ENCODE data around the gene TTC28.

TTC28 gene

DNA sequence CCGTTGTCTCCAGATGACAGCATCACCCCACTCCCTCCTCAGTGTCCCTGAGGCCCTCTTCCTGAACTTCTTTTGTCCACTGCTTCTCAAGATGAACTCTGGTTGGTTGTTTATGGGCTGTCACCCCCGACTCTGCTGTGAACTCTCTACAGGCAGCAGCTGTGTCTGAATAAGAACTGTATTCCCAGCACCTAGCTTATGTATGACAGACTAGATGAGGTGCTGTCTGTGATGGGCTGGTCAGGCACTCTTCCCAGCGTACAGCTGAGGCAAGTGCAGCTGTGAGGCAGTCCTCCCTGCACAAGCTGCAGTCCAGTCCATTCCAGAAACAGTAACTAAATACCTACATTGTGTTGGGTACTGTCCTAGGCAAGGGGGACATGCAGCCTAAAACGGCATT lies 649.2 kb downstream of the TTC28 start:
- DNase-seq: no peak

DNA sequence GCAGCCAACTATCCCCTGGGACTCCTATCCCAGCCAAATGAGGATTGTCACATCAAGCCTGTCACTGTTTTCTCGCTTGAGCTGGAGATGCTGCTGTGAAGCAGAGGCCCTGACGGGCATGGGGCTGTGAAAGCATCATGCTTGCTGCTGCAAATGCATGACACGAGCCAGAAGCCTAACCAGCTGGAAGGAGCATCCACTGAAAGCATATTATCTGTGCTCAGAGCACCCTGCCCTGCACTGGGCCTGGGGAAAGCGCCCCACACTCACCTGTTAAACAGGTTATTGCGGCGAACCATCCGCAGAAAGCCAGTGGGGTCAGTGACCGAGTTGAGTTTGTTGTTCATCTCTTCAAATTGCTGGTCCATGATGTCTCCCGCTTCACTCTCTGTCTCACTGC lies 649.7 kb downstream of the TTC28 start:
- DNase-seq: no peak

DNA sequence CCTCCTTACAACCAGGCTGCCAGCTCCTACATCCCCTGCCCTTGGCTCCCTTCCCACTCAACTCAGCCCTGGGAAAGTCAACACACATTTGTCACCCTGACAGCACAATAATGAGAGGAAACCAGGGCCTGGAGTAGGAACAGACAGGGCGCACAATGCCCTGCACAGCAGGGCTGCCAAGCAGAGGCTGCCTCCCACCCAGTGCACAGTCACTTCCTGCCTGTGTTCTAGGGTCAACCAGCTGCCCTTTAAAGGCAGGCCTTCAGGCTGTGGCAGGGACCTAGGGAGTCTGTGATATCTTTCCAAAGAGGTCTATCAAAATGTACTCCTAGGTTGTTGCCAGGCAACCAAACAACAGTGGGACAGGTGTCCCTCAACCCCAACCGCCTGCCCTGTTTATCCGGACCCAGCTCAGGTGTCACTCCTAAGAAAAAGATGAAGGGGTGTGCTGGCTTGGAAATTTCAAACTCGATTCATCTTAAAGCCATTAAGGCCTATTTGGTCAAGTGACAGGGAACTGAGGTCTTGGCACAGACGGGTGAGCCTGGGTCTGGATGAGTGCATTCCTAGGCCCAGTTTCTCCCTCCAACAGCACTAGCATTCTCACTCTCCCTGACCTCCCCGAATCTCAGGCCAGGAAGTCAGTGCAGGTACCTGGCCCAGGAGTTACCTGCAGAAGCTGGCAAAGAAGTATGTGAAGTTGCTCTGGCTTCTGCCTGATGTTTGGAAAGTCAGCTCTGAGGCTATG lies 650.3 kb downstream of the TTC28 start:
- no peak for DNase-seq

DNA sequence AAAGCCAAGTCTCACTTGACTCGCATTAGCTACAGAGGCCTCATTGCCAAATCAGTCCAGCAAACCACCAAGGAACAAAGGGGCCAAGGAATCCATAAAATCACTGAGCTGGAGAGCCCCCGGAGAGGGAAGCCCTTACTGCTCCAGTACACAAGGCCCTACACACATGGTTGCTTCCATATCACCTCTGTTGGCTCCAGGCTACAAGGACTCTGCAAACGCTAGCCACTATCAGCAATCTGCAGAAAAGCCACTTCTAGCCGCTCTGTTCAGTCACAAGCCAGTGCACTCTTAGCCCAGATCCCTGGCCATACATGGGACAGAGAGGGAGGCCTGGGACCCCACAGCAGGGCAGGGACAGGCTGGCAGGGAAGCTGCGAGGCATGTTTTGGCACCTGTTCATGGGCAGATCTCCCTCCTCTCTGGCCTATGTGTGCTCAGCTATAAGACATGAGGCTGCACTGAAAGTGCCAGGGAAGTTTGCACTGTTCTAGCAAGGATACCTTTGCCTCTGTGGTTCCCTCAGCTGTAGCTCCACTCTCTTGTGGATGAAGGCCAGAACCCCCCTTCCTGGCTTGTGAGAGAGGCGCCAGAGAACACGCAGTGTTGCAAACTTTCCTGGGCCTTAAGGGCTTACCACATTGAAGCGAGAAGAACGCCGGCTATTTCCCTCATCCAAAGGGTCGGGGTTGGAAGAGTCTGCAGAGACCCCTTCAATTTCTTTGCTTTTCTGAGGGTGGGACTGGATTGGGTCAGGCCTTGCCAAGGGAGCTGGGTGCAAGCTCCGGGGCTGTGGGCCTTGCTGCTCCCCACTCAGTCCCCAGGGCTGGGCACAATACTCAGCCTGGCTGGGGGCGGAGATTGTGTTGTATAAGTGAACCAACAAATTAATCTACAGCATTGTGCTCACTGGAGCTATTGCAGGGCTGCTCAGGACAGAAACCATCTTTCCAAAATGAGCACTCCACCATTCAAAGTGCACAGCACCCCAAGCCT lies 651.9 kb downstream of the TTC28 start:
- DNase-seq: no peak

DNA sequence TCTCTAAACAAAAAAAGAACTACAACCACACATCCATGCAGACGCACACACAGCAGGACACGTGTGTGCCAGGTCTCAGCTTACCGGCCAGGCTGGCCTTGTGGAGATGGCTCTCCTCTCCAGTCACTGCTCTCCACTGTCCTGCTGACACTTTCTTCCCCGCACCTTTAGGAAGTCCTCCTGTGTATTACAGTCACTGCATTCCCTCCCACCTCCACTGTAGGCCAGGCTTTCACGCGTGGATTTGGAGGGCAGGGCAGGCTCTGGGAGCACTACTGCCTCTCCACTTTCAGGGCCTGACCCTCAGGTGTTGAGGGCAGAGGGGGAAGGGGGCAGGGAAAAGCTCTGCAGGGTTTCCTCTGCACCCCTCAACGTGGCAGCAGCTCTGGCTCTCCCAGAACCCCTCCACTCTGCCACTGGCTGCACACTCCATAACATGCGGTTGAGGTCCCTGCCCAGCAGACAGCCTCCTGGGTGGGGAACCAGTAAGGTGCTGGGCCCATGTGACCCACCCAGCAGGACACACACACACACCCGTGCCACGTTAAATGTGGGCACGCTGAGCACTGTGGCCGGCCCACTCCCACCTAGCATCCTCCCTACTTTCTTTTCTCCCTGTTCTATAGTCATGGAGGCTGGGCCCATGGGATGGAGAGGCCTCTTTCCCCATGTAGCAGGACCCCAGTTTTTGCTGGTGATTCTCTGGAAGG lies 653.6 kb downstream of the TTC28 start:
- no peak for DNase-seq

DNA sequence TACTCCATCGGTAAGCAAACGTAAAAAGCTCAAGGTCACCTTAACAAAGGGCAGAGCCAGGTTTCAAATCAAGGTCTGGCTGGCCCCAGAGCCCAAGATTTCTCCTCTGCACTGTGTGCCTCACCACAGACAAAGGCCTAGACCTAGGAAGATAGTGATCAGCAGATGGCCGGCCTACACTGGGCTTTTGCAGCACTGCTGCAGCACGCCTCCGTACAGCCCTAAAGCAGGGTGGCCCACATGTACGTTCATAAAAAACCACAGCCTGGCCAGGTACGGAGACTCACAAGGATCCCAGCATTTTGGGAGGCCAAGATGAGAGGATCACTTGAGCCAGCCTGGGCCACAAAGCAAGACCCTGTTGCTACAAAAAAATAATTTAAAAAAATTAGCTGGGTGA lies 654.3 kb downstream of the TTC28 start:
- no peak for DNase-seq

DNA sequence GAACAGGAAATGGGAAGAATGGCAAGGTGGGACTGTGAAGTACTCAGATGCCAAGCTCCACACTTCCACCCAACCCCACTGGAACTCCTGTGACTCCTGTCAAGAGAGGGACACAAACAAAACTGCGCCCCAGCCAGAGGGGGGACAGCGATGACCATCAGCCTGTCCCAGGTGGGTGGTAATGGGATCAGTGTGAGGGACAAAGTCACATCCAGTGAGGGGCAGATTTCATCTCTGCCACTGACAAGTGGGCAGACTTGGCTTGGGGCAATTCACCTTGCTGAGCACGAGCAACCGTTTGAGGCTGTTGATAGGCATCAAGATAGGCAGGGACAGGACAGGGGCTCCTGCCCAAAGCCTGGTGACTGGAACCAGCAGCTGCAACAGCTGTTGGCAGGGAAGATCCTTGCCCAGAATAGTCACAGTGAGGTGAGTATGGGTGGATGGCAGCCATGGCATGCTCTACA lies 655.2 kb downstream of the TTC28 start:
- DNase-seq: no peak

DNA sequence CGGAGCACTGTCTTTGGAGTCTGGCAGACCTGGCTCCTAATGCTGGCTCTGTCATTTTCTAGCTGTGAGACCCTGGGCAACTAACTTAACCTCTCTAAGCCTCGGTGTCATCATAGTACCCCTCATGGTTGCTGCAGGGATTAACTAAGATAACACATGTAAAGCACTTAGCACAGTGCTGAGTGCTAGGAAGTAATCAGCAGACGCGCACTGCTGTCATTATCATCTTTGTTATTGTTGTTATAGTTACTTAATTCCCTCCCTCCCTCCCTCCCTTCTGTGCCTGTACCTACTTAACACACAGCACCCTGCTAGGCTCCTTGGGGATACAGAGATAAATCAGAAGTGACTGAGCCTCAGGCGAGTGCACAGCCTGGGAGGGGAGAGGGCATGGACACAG lies 655.9 kb downstream of the TTC28 start:
- no peak for DNase-seq

DNA sequence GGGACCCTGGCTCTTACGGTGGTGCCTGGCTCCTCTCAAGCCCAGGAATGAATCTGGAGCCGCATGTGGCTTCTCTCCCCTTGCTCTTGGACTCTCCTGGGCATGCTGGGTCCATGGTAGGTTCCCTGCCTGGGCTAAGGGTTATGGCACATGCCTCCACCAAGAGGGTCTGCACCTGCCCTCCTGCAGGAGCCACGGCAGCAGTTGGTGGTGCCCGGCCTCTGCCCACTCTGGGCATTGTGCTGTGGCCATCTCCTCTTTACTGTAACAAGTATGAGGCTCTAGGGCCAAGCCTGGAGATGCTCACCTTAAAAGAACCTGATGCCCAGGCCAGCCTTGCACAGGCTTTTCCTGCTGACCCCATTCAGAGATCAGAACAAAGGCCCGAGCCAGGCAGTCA lies 656.6 kb downstream of the TTC28 start:
- DNase-seq: no peak

DNA sequence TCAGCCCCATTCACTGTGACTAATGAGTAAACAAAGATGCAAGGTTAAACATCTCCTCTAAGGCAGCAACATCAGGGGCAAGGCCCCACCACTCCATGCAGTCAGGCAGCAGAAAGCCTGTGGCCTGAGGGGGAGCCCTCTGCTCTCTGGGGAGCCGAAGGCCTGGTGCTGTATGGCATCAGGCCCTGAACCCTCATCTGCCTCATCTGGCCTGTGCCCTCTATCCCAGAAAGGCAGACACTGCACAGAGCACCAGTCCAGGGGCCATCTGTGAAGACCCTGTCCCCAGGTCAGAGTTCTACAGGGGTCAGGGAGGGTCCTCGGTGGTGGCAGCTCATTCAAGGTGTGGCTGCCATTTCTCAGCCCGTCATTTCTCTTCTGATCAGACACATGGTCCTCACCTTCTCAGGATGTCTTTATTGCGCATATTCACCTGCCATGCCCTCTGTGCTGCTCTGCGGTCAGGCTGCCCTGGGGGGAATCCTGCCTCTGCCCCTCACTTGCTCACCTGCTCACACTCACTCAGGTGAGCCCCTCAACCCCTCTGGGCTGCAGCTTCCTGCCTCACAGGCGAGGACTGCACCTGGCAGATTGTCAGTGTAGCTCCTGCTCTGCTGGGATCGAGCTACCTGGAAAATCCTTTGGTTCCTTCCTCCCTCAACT lies 657.5 kb downstream of the TTC28 start:
- no peak for DNase-seq

DNA sequence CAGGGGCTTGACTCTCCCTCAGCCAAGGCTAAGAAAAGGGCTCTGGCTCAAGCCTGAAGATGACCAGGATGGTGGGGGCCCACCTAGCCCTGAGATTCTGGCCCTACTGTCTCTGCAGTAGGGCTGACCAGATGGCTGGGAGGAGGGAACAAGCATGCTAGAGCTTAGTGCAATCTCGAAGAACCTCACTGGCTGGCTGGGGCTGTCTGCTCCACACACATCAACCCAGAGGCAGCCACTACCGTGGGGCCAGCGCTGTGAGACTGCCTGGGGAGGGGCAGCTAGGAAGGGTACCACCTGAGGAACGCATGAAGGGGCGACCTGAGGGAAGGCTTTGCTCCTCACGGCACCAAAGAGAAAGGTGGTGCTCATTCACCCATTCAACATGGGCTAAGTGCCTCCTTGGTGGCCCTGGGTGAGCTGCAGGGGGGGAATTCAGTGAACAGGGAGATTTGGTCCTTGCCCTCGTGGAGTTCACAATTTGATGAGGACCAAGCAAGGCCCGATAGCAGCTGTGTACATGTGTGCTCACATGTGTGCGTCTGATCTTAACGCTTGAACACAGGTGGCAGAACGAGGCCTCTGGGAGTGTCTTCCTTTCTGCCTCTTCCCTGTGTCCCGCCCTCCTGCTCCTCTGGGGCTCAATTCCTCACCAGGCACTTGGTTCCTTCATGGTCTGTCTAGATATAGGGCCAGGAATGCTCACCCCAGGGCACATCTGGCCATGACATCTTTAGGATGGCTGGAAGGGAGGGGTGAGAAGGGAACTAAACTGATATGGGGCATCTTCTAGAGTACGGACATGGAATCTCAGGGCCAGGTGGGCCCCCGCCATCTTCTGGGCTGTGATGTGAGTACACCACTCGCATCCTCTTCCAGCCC lies 658.3 kb downstream of the TTC28 start:
- no peak for DNase-seq

DNA sequence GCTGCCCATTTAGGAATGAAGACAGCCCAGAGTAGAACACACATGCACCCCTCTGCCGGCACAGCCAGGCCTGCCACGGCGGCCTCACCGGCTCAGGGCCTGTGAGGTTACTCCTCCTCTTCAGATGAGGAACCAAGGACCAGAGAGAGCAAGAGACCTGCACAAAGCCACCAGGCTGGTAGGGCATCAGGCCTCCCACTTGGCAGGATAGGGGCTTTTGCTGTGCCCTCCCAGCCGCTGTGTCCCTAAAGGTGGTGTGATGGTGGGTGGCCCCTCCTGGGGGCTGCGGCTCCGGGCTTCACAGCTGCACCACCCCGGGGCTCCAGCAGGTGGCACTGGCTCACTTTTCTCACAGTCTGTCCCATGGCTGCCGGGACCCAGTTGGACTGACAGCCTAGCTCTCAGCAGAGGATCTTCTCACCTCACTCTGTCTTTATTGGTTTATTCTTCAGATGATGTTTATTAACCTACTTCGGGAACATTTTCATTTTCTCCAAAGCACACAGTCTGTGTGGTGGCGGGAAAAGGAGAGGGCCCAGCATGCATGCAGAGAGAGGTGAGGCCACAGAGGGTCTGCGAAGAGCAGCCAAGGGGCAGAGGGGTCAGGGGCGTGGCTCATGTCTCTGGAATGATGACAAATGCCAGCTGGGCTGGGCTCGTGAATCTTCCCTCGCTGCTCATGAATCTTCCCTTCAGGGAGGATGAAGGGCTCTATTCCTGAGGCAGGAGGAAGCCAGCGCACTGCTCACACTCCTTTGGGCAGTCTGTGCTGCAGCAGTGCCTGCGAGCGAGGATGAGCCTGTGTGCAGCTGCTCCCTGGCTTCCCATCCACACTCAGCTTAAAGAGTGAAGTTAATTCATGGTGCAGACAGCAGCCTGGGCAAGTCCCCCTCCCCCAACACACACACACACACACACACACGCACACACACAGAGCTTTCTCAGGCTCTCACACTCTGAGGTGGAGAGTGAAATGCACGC lies 659.5 kb downstream of the TTC28 start:
- DNase-seq: peak; percentile 67

DNA sequence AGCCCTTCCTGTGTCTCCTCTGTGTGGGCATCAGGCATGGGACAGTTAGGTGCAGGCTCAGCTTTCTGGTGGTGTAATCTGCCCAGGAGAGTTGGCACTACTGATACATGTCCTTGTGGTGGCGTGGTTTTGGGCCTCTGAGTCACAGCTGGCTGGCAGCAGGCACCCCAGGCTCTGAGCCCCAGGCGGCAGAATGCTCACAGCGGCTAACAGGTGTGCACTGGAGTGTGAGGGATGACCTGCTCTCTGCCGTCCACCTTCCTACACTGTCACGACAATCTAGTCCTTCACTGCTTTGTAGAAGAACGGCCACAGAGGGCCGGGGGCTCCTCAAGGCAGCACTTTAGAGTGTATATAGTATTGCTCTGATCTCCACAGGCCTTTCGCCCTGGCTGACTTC lies 660.3 kb downstream of the TTC28 start:
- DNase-seq: no peak

DNA sequence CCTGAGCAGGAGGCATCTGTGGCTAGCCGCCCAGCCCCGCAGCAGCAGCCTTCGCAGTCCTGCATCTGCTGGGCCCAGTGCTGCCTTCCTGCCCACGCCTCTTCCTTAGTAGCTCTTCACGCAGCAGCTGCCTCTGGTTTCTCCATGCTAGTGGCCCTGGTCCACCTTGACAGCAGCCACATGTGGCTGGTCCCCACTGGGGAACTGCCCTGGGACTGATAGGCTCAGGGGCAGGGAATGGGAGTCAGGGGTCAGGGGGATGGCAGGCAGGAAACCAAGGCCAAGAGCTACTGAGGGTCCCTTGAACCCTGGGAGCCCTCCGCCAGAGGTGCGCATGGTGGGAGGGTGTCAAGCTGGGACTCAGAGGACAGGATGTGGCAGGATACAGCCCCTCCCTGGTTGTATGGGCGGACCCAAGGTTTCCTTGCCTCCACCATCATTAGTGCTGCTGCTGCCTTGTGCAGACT lies 661.1 kb downstream of the TTC28 start:
- DNase-seq: no peak

DNA sequence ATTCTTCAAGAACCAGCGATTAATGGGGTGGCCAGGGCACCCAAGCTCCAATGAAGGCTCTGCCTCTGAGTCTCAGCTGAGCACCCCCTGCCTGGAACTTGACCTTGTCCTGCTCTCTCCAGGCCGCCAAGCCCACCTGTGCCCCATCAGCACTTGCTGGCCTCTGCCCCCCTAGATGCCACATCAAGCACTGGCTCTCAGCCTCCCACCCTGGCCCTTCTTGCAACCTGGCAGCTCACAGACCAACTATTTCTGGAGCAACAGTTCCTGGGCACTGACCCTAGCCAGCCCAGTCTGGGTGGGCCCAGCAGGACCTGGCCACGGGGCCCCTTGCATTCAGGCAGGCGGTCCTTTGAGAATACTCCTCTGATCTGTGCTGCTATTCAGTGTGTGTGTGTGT lies 661.8 kb downstream of the TTC28 start:
- no peak for DNase-seq

DNA sequence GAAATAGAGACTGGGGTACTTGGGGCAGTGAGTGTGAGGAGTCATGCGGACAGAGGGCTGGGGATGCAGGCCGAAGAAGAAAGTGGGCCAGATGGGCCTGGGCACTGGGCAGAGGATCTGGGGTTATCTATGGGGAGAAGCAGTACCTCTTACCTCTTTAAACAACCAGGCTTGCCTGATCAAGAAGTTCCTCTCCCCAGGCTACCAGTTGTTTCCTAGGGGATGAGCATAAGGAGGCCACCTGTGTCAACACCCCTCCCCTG lies 662.2 kb downstream of the TTC28 start:
- no peak for DNase-seq

DNA sequence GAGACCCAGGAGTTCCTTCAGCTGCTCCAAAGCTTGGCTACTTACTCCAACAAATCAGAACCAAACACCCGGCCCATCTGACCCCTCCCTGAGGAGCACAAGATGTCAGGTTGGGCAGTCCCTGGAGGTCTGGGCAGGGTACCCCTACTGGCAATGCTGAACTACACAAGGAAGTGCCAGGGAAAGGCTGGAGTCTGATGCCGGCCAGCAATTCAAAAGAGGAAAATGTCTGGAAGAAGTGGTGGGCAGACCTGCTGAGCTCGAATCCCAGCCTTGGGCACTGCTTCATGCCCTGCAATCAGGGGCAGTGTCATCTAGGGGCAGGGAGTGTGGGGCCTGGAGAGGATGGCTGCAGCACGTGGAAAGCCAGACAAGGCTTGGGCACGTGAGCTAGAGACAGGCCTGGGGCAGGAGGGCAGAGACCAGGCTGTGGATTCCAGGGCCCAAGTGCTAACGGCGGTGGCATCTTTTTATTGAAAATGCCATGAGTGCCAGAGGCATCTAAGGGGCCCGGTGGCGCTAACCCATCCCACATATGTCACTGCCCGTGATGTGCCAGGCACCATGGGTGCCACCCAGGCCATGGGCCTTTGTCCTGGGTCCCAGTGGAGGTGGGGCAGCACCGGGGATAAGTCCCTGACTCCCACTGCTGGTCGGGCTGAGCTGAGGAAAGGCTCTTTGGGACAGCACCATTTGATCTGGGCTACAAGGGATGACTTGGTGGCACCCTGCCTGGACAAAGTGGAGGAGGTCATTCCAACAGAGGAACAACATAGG lies 662.7 kb downstream of the TTC28 start:
- DNase-seq: no peak

DNA sequence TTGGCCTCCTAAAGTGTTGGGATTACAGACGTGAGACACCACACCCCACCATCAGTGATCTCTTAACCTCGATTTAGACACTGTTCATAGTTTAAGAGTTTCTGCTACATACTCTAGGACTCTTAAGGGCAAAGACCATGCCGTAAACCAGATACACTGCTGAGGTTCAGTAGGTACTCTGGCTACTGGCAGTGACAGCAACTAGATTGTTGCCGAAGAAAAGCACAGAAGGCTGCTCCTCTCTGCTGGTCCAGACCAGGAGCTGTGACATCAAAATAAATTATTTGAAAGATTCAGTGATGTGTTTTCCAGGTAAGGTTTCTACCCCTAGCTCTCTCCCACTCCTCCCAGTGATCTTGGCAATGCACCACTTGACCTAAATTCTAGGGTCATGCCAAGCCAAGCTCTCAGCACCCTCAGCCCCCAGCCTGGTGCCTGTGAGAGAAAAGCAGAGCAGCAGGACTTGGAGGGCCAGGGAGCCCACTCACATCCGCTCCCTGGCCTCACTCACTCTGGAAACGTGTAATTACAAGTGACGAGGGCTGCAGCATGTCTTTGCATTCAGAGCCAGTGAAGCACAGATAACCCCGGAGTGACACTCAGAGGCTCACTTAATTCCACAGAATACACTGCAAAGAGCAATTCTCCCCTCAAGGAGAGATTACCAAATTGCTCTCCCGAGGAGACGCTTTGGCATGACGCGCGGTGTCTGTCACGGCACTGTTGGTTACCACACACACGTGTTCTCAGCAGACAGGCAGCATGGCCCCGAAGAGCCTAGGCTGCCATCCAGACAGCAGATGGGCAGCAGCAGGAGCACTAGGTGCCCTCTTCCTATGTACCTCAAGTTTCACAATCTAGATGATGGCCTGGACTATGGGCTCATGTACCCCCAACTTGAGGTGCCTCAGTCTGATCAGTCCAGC lies 663.7 kb downstream of the TTC28 start:
- no peak for DNase-seq

DNA sequence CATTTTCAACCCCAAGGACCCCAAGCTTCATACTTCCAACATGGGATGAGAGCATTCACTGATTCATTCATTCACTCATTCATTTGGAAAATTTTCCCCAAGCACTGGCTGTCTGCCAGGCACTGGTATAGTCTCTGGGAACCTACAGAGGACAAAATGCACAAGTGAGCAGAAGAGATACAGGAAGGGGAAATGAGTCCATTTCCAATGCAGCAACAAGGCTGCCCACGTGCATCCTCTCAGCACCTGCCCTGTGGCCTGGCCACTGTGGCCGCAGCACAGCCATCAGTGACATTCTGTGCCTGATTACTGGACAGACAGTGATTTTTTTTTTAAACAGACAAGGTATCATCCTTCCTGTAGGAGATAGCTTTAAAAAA lies 664.6 kb downstream of the TTC28 start:
- no peak for DNase-seq

Data from stimulated activated CD4-positive, alpha-beta T cell treated with anti-CD3 and anti-CD28 coated beads, Interleukin-4, amount 100 ng/mL, for 24 hours (primary cell).